ENCODE measurements around the gene CA6. TPM values are rescaled to one million over a fixed set of nuclear protein-coding genes. Genes with fewer than 3 reads are reported as not detected.

The CA6 gene
- total RNA-seq, 2 experiments from 2014 or later, result not detected

DNA sequence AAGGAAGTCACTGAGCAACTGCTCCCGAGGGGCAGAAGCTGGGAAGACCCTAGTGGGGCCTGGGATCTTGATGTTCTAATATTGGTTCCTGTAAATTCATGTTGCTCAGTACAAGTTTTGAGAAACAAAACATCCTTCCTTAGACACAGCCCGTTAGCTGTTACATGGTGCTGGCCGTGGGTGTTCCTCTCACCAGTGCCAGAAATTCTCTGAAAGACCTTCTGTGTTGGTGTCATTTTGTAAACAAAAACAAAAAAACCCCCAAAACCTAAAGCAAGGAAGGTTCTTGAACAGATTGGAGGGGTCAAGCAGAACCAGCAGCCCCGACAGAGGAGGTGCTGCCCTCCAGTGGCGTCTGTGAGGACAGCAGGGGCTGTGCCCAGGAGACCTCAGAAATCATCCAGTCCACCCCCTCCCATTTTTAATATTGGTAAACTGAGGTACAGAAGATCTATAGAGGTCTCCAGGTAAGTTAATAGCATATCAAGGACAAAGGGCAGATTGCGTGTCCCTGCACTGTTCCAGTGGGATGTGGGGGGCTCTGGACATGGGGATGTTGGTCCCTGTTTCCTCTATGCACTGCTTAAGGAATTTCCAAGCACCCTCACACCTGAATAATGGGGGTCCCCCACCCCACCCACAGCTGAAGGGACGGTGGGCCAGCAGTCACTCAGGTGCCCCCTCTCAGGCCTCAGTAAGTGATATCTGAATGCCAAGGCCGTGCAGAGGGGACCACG, 42.4 kb downstream of the CA6 start:
- H3K4me2 ChIP-seq (ENCODE audit: low read length), result peak overlapping the region; percentile 54
- H3K9me3 ChIP-seq (ENCODE audit: low read length), result no peaks in the 10 kb centered on the region
- H3K4me1 ChIP-seq (ENCODE audit: insufficient read depth, low read length, poor library complexity, severe bottlenecking), result peaks cover 29% of the 10 kb centered on the region
- peak overlapping the region; percentile 98 for H2AFZ ChIP-seq (ENCODE audit: low read length)
- DNase-seq (ENCODE audit: low spot score), result peak; percentile 75
- H3K36me3 ChIP-seq (ENCODE audit: insufficient read depth, low read length), result no peaks in the 10 kb centered on the region
- H3K4me3 ChIP-seq (ENCODE audit: low read depth, low read length, poor library complexity, severe bottlenecking), result no peak overlapping the region
- TF ChIP-seq EZH2phosphoT487 (IDR thresholded peaks at IDR 0.05; ENCODE audit: borderline replicate concordance, low read depth, low read length), result no peak
- TF ChIP-seq, protein P1, sequence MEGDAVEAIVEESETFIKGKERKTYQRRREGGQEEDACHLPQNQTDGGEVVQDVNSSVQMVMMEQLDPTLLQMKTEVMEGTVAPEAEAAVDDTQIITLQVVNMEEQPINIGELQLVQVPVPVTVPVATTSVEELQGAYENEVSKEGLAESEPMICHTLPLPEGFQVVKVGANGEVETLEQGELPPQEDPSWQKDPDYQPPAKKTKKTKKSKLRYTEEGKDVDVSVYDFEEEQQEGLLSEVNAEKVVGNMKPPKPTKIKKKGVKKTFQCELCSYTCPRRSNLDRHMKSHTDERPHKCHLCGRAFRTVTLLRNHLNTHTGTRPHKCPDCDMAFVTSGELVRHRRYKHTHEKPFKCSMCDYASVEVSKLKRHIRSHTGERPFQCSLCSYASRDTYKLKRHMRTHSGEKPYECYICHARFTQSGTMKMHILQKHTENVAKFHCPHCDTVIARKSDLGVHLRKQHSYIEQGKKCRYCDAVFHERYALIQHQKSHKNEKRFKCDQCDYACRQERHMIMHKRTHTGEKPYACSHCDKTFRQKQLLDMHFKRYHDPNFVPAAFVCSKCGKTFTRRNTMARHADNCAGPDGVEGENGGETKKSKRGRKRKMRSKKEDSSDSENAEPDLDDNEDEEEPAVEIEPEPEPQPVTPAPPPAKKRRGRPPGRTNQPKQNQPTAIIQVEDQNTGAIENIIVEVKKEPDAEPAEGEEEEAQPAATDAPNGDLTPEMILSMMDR (conservative IDR thresholded peaks at IDR 0.05; ENCODE audit: low read length), result peak; percentile 100
- ChIA-PET CTCF (ENCODE audit: unreplicated experiment) (interaction anchor here (1.2 kb wide), 1 partner anchor 25 kb away, joined by 6 read pairs; no protein-coding TSS in a partner anchor), POLR2A (interaction anchor here (0.7 to 1.7 kb wide), 2 partner anchors 16 to 105 kb away, joined by 3 to 10 read pairs; no protein-coding TSS in a partner anchor)
- intact Hi-C loops (cut with micrococcal nuclease; ENCODE audit: unreplicated experiment), result loop anchor here (1.0 kb wide), 3 partner anchors 17 to 70 kb away; no protein-coding TSS in a partner anchor
- no peaks in the 10 kb centered on the region for H3K79me2 ChIP-seq (ENCODE audit: insufficient read depth, low read depth, low read length)
- BruUV-seq (replicated peaks), result no TSS peak
- H4K20me1 ChIP-seq (ENCODE audit: insufficient read depth, low read length), result no peaks in the 10 kb centered on the region
- peak overlapping the region; percentile 81 for H3K27ac ChIP-seq (ENCODE audit: low read depth, low read length, poor library complexity, severe bottlenecking)
- H3K9me2 ChIP-seq (ENCODE audit: insufficient read depth, low read length), result no peaks in the 10 kb centered on the region

DNA sequence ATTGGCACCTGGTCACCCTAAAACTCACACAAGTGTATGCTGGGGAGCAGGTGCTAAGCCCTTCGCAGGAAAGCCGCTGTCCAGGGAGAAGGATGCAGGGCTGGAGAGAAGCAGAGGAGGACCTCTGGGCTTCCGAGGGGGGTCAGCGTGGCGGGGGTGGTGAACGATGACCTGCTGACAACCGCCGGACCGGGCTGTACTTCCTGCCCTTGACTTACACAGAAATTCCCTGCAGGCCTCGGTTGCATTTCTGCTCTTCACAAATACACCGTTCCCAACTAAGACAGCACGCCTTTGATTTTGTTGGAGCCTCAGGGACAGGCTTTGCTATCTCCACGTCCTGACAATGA, 42.9 kb downstream of the CA6 start:
- peaks cover 29% of the 10 kb centered on the region for H3K4me1 ChIP-seq (ENCODE audit: insufficient read depth, low read length, poor library complexity, severe bottlenecking)
- CTCF ChIA-PET (ENCODE audit: unreplicated experiment), result interaction anchor here (1.4 kb wide), 1 partner anchor 16 kb away, joined by 5 read pairs; no protein-coding TSS in a partner anchor
- no peaks in the 10 kb centered on the region for H3K36me3 ChIP-seq (ENCODE audit: insufficient read depth, low read length)
- no peak for DNase-seq (ENCODE audit: low spot score)
- POLR2A ChIA-PET, result interaction anchor here (1.1 kb wide), 1 partner anchor 73 kb away, joined by 4 read pairs; no protein-coding TSS in a partner anchor
- H3K4me3 ChIP-seq (ENCODE audit: low read depth, low read length, poor library complexity, severe bottlenecking), result no peak overlapping the region
- H4K20me1 ChIP-seq (ENCODE audit: insufficient read depth, low read length), result no peaks in the 10 kb centered on the region
- H3K79me2 ChIP-seq (ENCODE audit: insufficient read depth, low read depth, low read length), result no peaks in the 10 kb centered on the region
- H3K27ac ChIP-seq (ENCODE audit: low read depth, low read length, poor library complexity, severe bottlenecking), result no peak overlapping the region
- H3K9me3 ChIP-seq (ENCODE audit: low read length), result no peaks in the 10 kb centered on the region
- no peak overlapping the region for H2AFZ ChIP-seq (ENCODE audit: low read length)
- intact Hi-C loops (cut with micrococcal nuclease; ENCODE audit: unreplicated experiment), result loop anchor here (1.0 kb wide), 3 partner anchors 17 to 70 kb away; no protein-coding TSS in a partner anchor
- H3K4me2 ChIP-seq (ENCODE audit: low read length), result no peak overlapping the region
- H3K9me2 ChIP-seq (ENCODE audit: insufficient read depth, low read length), result no peaks in the 10 kb centered on the region
- no peak for TF ChIP-seq EZH2phosphoT487 (IDR thresholded peaks at IDR 0.05; ENCODE audit: borderline replicate concordance, low read depth, low read length)
- TF ChIP-seq, protein P1 (conservative IDR thresholded peaks at IDR 0.05; ENCODE audit: low read length), result no peak
- no TSS peak for BruUV-seq (replicated peaks)

DNA sequence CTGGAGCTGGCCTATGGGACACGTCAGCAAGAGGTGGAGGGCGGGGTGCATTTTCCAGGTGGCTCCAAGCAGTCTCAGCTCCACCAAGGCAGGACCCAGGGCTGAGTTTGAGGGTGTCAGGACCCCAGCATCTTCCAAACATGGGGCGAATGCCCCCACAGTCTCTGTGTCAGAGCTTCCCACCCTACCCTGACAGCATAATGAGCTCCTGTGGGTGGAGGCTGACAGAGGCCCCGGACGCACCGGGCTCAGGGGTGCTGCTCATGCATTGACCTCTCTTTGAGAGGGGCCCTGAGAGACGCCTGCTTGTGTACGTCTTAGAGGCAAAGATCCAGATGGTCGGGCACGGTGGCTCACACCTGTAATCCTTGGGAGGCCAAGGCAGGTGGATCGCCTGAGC, 43.4 kb downstream of the CA6 start:
- DNase-seq (ENCODE audit: low spot score), result no peak
- H3K4me1 ChIP-seq (ENCODE audit: insufficient read depth, low read length, poor library complexity, severe bottlenecking), result peaks cover 29% of the 10 kb centered on the region
- ChIA-PET POLR2A (interaction anchor here (1.1 kb wide), 1 partner anchor 74 kb away, joined by 4 read pairs; no protein-coding TSS in a partner anchor), CTCF (ENCODE audit: unreplicated experiment) (interaction anchor here (0.7 to 1.4 kb wide), 2 partner anchors 16 to 26 kb away, joined by 5 to 8 read pairs; no protein-coding TSS in a partner anchor)
- no peaks in the 10 kb centered on the region for H3K79me2 ChIP-seq (ENCODE audit: insufficient read depth, low read depth, low read length)
- H3K27ac ChIP-seq (ENCODE audit: low read depth, low read length, poor library complexity, severe bottlenecking), result no peak overlapping the region
- TF ChIP-seq, protein P1 (conservative IDR thresholded peaks at IDR 0.05; ENCODE audit: low read length), result no peak
- no peak for TF ChIP-seq EZH2phosphoT487 (IDR thresholded peaks at IDR 0.05; ENCODE audit: borderline replicate concordance, low read depth, low read length)
- BruUV-seq (replicated peaks), result no TSS peak
- H3K9me2 ChIP-seq (ENCODE audit: insufficient read depth, low read length), result no peaks in the 10 kb centered on the region
- H3K9me3 ChIP-seq (ENCODE audit: low read length), result no peaks in the 10 kb centered on the region
- intact Hi-C loops (cut with micrococcal nuclease; ENCODE audit: unreplicated experiment), result no loop called here
- H3K4me2 ChIP-seq (ENCODE audit: low read length), result no peak overlapping the region
- H2AFZ ChIP-seq (ENCODE audit: low read length), result no peak overlapping the region
- H3K4me3 ChIP-seq (ENCODE audit: low read depth, low read length, poor library complexity, severe bottlenecking), result no peak overlapping the region
- no peaks in the 10 kb centered on the region for H3K36me3 ChIP-seq (ENCODE audit: insufficient read depth, low read length)
- no peaks in the 10 kb centered on the region for H4K20me1 ChIP-seq (ENCODE audit: insufficient read depth, low read length)
